ENCODE data around the gene RNF41. TPM values are rescaled to one million over a fixed set of nuclear protein-coding genes. Genes with fewer than 3 reads are reported as not detected.
A peak's percentile ranks its signal among the peaks of the same experiment; 100 is the strongest.

RNF41 gene
- total and polyA plus RNA-seq, 2 of the 13 experiments (the other 11 are each of a cell fraction or from before 2014, with no cell fraction given): 27.1 to 39.4 TPM

DNA sequence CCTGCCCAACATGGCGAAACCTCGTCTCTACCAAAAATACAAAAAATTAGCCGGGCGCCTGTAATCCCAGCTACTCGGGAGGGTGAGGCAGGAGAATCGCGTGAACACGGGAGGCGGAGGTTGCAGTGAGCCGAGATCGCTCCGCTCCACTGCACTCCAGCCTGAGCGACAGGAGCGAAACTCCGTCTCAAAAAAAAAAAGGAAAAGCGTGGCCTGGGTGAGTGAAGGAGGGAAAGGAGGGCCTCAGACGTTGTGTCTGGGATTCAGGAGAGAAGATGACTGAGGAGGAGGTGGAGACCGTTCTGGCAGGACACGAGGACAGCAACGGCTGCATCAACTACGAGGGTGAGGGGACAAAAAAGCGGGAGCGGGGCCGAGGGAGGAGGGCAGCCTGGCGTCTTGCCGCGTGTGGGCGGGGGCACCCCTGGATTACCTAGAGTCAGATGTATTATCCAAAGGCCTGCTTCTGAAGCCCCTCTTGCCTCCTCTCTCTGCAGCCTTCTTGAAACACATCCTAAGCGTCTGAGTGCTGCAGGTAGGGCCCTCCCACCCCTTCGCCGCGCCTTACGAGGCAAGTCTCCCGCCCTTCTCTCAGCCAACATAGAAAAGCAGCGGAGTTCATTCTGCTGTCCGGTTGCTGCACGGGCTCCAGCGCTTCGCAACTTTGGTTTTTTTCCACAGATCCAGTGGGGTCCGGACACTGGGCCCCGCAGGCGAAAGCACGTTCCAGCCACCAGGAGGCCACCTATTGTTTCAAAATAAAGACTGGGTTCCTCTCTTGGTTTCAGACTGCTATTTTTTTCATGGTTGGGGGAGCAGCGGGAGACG is 64.3 kb downstream of the RNF41 start:
- Histone ChIP-seq H3K4me1 (ENCODE audit: insufficient read depth, low read length) (peaks cover 67% of the 10 kb centered on the region), H3K9ac (ENCODE audit: insufficient read depth, low read depth, low read length) (peak overlapping the region; percentile 70), H3K79me2 (ENCODE audit: insufficient read depth, low read length) (peaks cover 38% of the 10 kb centered on the region), H3K4me2 (ENCODE audit: low read depth, low read length) (peak overlapping the region; percentile 71), H4K20me1 (ENCODE audit: insufficient read depth, low read length) (peaks cover 28% of the 10 kb centered on the region), H3K27ac (ENCODE audit: extremely low read length, insufficient read depth, low read length) (peak overlapping the region; percentile 87), H3K9me3 (ENCODE audit: low read length) (no peaks in the 10 kb centered on the region), H3K36me3 (replicated peaks in 1 of 2; ENCODE audit: control insufficient read depth in 1 of 2, insufficient read depth in 2 of 2, low read length in 2 of 2) (peaks cover 20 to 30% of the 10 kb centered on the region in 2 experiments), H3K4me3 (replicated peaks in 1 of 3; ENCODE audit: insufficient read depth in 1 of 3, low read depth in 2 of 3, low read length in 3 of 3) (peak overlapping the region; percentile 20 to 95 (median 65); a peak in 5 of 6 replicates), H2AFZ (ENCODE audit: low read length) (no peak overlapping the region), H3K27me3 (ENCODE audit: control insufficient read depth in 1 of 2, insufficient read depth in 2 of 2, low read length in 2 of 2) (no peaks in the 10 kb centered on the region; a peak in 1 of 5 replicates)
- CTCF ChIA-PET (ENCODE audit: low intra/inter-chr PET ratio, low total read pairs): interaction anchor here (1.2 to 1.8 kb wide), 3 partner anchors 32 to 33 kb away, joined by 3 to 7 read pairs (median 3); partner anchors contain the start of gene SMARCC2
- in situ Hi-C loops (cut with HindIII; ENCODE audit: extremely low pct_ligation_motif_present, low pct_unique_long_range_greater_than_20kb): loop anchor here (5.0 kb wide), 1 partner anchor 35 kb away; no protein-coding TSS in a partner anchor
- peak; percentile 70 for ATAC-seq
- peak; percentile 92 for DNase-seq (ENCODE audit: low spot score)
- WGBS (ENCODE audit: low lambda C conversion rate): 37% methylated on average over 42 of the region's 45 CpGs
- peak; percentile 42 for FAIRE-seq
- intact Hi-C loops (cut with micrococcal nuclease; ENCODE audit: unreplicated experiment): loop anchor here (2.0 to 5.0 kb wide), 2 partner anchors 31 to 35 kb away; no protein-coding TSS in a partner anchor
- POLR2A ChIA-PET: interaction anchor here (0.5 to 3.4 kb wide), 12 partner anchors 7 to 77 kb away, joined by 3 to 30 read pairs (median 6); partner anchors contain the start of genes ESYT1, RNF41, RPL41 and SMARCC2
- TSS peak; percentile 53 for BruUV-seq (replicated peaks)
- TF ChIP-seq PRPF4 (IDR thresholded peaks at IDR 0.05; ENCODE audit: low read depth, low read length, poor library complexity, severe bottlenecking) (peak; percentile 82), SAFB2 (CRISPR knock-in tag; IDR thresholded peaks at IDR 0.05; ENCODE audit: borderline replicate concordance, low read depth) (0 out of 2 replicates have a peak, but pooled peaks have one; percentile 41), ZNF556 (CRISPR knock-in tag; IDR thresholded peaks at IDR 0.05; ENCODE audit: borderline replicate concordance) (peak; percentile 14; the same call in 1 of the 2 replicates), RFXANK (CRISPR knock-in tag; IDR thresholded peaks at IDR 0.05) (no peak; the same call in 1 of the 2 replicates), ZNF121 (CRISPR knock-in tag; IDR thresholded peaks at IDR 0.05) (peak; percentile 96), SIX1 (CRISPR knock-in tag; IDR thresholded peaks at IDR 0.05; ENCODE audit: borderline replicate concordance) (no peak), SMC3 (IDR thresholded peaks at IDR 0.05; ENCODE audit: low read length) (peak; percentile 44)
- TF ChIP-seq, protein P1, sequence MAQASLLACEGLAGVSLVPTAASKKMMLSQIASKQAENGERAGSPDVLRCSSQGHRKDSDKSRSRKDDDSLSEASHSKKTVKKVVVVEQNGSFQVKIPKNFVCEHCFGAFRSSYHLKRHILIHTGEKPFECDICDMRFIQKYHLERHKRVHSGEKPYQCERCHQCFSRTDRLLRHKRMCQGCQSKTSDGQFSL (CRISPR knock-in tag; IDR thresholded peaks at IDR 0.05): peak; percentile 94
- TF ChIP-seq, protein P2, sequence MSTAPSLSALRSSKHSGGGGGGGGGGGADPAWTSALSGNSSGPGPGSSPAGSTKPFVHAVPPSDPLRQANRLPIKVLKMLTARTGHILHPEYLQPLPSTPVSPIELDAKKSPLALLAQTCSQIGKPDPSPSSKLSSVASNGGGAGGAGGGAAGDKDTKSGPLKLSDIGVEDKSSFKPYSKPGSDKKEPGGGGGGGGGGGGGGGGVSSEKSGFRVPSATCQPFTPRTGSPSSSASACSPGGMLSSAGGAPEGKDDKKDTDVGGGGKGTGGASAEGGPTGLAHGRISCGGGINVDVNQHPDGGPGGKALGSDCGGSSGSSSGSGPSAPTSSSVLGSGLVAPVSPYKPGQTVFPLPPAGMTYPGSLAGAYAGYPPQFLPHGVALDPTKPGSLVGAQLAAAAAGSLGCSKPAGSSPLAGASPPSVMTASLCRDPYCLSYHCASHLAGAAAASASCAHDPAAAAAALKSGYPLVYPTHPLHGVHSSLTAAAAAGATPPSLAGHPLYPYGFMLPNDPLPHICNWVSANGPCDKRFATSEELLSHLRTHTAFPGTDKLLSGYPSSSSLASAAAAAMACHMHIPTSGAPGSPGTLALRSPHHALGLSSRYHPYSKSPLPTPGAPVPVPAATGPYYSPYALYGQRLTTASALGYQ (CRISPR knock-in tag; IDR thresholded peaks at IDR 0.05): 0 out of 2 replicates have a peak, but pooled peaks have one; percentile 34
- TF ChIP-seq, protein P3, sequence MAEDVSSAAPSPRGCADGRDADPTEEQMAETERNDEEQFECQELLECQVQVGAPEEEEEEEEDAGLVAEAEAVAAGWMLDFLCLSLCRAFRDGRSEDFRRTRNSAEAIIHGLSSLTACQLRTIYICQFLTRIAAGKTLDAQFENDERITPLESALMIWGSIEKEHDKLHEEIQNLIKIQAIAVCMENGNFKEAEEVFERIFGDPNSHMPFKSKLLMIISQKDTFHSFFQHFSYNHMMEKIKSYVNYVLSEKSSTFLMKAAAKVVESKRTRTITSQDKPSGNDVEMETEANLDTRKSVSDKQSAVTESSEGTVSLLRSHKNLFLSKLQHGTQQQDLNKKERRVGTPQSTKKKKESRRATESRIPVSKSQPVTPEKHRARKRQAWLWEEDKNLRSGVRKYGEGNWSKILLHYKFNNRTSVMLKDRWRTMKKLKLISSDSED (CRISPR knock-in tag; IDR thresholded peaks at IDR 0.05): no peak
- TF ChIP-seq, protein P4, sequence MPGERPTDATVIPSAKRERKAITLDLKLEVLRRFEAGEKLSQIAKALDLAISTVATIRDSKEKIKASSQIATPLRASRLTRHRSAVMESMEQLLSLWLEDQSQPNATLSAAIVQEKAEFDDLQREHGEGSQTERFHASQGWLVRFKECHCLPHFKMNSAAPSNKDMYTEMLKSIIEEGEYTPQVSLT (CRISPR knock-in tag; IDR thresholded peaks at IDR 0.05; ENCODE audit: borderline replicate concordance, low read depth): no peak
- TF ChIP-seq, protein P5, sequence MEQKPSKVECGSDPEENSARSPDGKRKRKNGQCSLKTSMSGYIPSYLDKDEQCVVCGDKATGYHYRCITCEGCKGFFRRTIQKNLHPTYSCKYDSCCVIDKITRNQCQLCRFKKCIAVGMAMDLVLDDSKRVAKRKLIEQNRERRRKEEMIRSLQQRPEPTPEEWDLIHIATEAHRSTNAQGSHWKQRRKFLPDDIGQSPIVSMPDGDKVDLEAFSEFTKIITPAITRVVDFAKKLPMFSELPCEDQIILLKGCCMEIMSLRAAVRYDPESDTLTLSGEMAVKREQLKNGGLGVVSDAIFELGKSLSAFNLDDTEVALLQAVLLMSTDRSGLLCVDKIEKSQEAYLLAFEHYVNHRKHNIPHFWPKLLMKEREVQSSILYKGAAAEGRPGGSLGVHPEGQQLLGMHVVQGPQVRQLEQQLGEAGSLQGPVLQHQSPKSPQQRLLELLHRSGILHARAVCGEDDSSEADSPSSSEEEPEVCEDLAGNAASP (CRISPR knock-in tag; IDR thresholded peaks at IDR 0.05; ENCODE audit: borderline replicate concordance): peak; percentile 26
- TF ChIP-seq, protein P6, sequence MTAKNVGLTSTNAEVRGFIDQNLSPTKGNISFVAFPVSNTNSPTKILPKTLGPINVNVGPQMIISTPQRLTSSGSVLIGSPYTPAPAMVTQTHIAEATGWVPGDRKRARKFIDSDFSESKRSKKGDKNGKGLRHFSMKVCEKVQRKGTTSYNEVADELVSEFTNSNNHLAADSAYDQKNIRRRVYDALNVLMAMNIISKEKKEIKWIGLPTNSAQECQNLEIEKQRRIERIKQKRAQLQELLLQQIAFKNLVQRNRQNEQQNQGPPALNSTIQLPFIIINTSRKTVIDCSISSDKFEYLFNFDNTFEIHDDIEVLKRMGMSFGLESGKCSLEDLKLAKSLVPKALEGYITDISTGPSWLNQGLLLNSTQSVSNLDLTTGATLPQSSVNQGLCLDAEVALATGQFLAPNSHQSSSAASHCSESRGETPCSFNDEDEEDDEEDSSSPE (CRISPR knock-in tag; IDR thresholded peaks at IDR 0.05): peak; percentile 51; the same call in 1 of the 2 replicates

Data from HepG2 (cell line).